Coronary artery (tissue), 2 donors: ENCODE measurements around the gene GAB1.

ENCODE experiments used
- DNase-seq: peaks from one replicate; pipeline ENCODE4 v3.0.0-alpha.2; 2017; ENCODE audit warnings: low spot score
- H3K27ac ChIP-seq, 2 donors: fragments of 200-600 bp; sonication (generic); one replicate each; pipeline ENCODE4 v1.5.1; 2016 to 2019
- H3K4me3 ChIP-seq: fragments of 200-600 bp; sonication (generic); 2 replicates; pipeline ENCODE4 v1.5.1; 2016; ENCODE audit warnings: mild to moderate bottlenecking, moderate library complexity
- TF ChIP-seq, protein P1 (sequence below): fragments of 200-600 bp; sonication (generic); IDR thresholded peaks from one replicate; pipeline ENCODE4 v1.5.1; 2019; ENCODE audit warnings: antibody characterized with exemption

The GAB1 gene

DNA sequence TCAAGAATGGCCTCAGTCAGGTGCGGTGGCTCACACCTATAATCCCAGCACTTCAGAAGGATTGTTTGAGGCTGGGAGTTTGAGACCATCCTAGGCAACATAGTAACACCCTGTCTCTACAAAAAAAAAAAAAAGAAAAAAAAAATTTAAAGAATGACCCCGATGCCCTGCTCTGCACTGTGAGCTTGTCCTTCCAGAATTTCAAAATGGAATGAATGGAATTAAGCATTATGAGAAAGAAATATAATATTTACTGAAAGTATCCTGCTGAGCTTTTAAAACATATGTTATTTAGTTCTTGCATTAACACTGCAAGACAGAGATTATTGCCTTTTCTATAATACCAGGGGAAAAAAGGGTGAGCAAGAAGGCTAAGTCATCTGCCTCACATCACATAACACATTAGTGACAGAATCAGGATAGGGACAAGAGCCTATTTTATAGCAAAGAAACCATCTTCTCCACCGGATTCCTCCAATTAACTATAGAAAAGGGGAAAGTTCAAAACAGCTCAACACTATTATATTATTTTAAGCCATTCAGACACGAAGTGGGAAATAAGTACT is 41.9 kb upstream of the GAB1 start:
- Histone ChIP-seq H3K4me3 (no peak overlapping the region), H3K27ac (peak overlapping the region; percentile 18 to 70)
- TF ChIP-seq, protein P1, sequence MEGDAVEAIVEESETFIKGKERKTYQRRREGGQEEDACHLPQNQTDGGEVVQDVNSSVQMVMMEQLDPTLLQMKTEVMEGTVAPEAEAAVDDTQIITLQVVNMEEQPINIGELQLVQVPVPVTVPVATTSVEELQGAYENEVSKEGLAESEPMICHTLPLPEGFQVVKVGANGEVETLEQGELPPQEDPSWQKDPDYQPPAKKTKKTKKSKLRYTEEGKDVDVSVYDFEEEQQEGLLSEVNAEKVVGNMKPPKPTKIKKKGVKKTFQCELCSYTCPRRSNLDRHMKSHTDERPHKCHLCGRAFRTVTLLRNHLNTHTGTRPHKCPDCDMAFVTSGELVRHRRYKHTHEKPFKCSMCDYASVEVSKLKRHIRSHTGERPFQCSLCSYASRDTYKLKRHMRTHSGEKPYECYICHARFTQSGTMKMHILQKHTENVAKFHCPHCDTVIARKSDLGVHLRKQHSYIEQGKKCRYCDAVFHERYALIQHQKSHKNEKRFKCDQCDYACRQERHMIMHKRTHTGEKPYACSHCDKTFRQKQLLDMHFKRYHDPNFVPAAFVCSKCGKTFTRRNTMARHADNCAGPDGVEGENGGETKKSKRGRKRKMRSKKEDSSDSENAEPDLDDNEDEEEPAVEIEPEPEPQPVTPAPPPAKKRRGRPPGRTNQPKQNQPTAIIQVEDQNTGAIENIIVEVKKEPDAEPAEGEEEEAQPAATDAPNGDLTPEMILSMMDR = no peak
- DNase-seq = no peak

DNA sequence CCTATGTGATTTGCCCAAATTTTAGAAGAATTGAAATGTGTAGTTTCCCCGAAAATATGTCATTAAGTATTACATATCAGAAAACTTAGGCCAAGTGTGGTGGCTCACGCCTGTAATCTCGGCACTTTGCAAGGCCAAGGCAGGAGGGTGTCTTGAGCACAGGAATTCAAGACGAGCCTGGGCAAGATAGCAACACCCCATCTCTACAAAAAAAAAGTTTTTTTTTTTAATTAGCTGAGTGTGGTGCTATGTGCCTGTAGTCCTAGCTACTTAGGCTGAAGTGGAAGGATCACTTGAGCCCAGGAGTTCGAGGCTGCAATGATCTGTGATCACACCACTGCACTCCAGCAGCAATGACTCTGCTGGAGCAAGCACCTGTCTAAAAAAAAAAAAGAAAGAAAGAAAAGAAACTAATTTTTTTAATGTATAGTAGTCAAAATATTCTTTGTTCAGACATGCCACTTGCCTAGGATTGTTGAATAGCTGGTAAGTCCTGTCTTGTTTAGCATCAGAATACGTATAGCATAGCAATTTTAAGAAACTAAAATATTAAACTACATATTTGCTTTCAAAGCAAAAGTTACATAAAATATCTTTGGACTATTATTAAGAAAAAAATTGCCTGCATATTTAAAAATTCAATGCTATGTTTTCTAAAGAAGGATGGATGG is 40.1 kb upstream of the GAB1 start:
- TF ChIP-seq, protein P1 = no peak
- DNase-seq = no peak
- Histone ChIP-seq H3K27ac (no peak overlapping the region), H3K4me3 (no peak overlapping the region)

DNA sequence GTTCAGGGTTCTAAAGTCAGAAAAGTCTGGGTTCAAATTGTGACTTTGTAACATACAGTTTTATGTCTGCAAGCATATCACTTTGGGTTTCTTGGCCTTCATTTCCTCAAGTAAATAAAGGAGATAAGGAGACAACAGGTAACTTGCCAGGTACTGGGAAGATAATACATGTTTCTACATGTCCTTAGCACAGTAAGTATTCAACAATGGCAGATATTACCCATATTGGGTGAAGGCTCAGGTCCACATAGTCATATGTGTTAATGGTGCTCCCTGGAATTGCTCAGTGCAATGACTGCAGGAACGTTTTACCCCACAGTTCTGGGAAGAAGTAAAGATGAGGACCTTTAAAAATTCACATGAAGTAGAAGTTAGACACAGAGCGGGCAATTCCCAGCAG is 35.8 kb upstream of the GAB1 start:
- H3K4me3 ChIP-seq = no peak overlapping the region
- no peak for DNase-seq
- TF ChIP-seq, protein P1 = no peak
- no peak overlapping the region for H3K27ac ChIP-seq

DNA sequence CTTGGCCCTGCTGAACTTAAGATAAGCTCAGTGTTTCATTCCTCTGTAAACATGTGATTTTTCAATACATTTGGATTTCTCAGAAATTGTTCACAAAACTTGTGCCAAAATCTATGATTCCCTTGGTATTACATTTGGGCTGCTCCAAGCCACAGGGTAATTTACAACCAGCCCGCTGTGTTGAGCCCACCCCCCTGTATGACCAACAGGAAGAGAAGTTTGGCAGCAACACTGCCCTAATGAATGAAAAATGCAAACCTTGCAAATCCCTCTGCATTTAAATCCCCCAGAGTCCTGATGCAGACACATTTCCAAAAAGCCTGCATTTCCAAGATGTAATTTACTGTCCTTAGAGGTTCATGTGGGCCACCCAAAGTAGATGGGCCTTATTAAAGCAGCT is 34.1 kb upstream of the GAB1 start:
- no peak for DNase-seq
- no peak overlapping the region for H3K4me3 ChIP-seq

DNA sequence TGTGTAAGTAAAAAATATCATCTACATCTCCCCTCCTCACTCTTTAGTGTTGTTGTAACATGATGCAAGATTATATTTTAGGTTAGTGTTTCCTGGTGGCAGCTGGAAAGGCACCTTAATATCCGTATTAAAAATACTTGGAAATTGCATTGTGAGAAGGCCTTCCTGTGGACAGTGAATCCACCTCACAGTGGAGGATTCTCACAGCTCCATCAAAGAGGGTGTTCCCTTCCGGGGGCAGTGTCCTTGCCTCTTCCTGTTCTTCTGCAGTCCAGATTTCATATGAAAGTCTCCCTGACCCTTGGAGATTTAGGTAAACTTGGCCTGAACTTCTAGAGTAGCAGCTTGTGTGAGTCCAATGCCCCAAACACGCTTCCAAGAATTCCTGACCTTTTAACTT is 29.9 kb upstream of the GAB1 start:
- DNase-seq = no peak

More for the DNA sequence above, 34.1 kb upstream of the GAB1 start:
- TF ChIP-seq, protein P1 = no peak
- H3K27ac ChIP-seq = no peak overlapping the region

DNA sequence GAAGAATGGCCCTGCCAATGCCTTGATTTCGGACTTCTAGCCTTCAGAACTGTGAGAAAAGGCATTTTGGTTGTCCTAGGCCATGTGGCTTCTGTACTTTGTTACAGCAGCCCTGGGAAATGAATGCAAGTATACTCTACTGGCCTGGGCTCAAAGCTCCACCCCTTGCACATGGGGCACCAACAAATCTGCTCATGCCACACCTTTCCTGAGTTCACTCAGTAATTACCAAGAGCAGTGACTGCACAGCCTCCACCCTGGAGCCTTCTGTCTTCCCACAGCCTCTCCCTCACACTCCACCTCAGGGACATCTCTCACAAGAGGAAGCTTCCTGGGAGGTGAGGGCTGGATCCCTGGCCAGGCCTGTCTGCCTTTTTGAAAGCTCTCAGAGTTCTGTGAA is 29.1 kb upstream of the GAB1 start:
- Histone ChIP-seq H3K4me3 (no peak overlapping the region), H3K27ac (no peak overlapping the region)
- TF ChIP-seq, protein P1 = no peak
- no peak for DNase-seq

More for the DNA sequence above, 29.9 kb upstream of the GAB1 start:
- TF ChIP-seq, protein P1 = no peak
- no peak overlapping the region for H3K27ac ChIP-seq
- H3K4me3 ChIP-seq = no peak overlapping the region

DNA sequence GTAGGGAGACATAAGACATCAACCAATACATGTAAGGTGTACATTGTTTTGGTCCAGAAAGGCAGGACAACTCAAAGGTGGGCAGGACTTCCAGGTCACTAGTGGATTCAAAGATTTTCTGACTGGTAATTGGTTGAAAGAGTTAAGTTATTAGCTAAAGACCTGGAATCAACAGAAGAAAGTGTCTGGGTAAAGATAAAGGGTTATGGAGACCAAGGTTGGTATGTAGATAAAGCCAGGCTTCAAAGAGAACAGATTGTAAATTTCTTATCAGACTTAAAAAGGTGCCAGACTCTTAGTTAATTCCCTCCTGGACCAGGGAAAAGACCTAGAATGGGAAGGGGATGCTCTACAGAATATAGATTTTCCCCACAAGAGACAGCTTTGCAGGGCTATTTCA is 28.3 kb upstream of the GAB1 start:
- Histone ChIP-seq H3K4me3 (no peak overlapping the region), H3K27ac (no peak overlapping the region)
- TF ChIP-seq, protein P1 = no peak
- no peak for DNase-seq
